GM13976 (cell line): ENCODE data around the gene OR2H1.
"Not testable (repeated sequence)": the region's sequence is repeated elsewhere in the genome, so short reads cannot be mapped to it uniquely, and the experiment has no call there.

Experiments used
- DNase-seq: peaks from one replicate; pipeline ENCODE4 v3.0.0; 2012; ENCODE audit warnings: low spot score
- CTCF ChIP-seq: IDR thresholded peaks from 2 replicates; pipeline ENCODE4 v1.5.1; 2012; ENCODE audit warnings: borderline replicate concordance, mild to moderate bottlenecking; ENCODE audit not compliant: insufficient read depth; ENCODE audit errors: extremely low read depth, missing control alignments, control extremely low read depth
- in situ Hi-C: fragments of 300-500 bp; cut with MboI; formaldehyde crosslinking; loops from one replicate; pipeline ENCODE4 v1.12.0; 2022; ENCODE audit warnings: low sequenced_read_pairs, mixed read lengths, inconsistent platforms; ENCODE audit not compliant: unreplicated experiment

The OR2H1 gene

GRCh38 chr6:29456971-29457370, at the start of gene OR2H1, which contains the start of gene OR11A1:
TSS of gene OR2H1 (plus strand) at chr6:29457155. CDS start at chr6:29461770, 4,615 bp downstream.
TSS of gene OR11A1 (minus strand) at chr6:29457071. CDS start at chr6:29427641, 29,430 bp downstream.
- in situ Hi-C loops, result no loop called here
- DNase-seq, result no peak
- no peak for TF ChIP-seq CTCF

GRCh38 chr6:29414588-29414987, 42.4 kb upstream of the OR2H1 start, which contains the start of gene OR12D1:
TSS of gene OR12D1 (plus strand) at chr6:29414928.
- in situ Hi-C loops, result no loop called here
- no peak for DNase-seq
- no peak for TF ChIP-seq CTCF

GRCh38 chr6:29419516-29419915, 37.4 kb upstream of the OR2H1 start:
- in situ Hi-C loops, result no loop called here
- no peak for DNase-seq
- TF ChIP-seq CTCF, result no peak

- DNase-seq, result no peak
- in situ Hi-C loops, result no loop called here
- no peak for TF ChIP-seq CTCF
Measured at GRCh38 chr6:29424168-29424567, 32.8 kb upstream of the OR2H1 start.

GRCh38 chr6:29424575-29424974, 32.4 kb upstream of the OR2H1 start:
- in situ Hi-C loops, result no loop called here
- no peak for TF ChIP-seq CTCF
- no peak for DNase-seq

- TF ChIP-seq CTCF, result no peak
- DNase-seq, result no peak
- in situ Hi-C loops, result no loop called here
Measured at GRCh38 chr6:29425075-29425474, 31.9 kb upstream of the OR2H1 start.

GRCh38 chr6:29426654-29427053, 30.3 kb upstream of the OR2H1 start:
- no peak for TF ChIP-seq CTCF
- in situ Hi-C loops, result no loop called here
- no peak for DNase-seq

GRCh38 chr6:29436730-29437129, 20.2 kb upstream of the OR2H1 start:
- in situ Hi-C loops, DNase-seq: not testable (repeated sequence)
